SIG-M5 (cell line): ENCODE results near the gene DYNLT2B.
"Not testable (repeated sequence)": the region's sequence is repeated elsewhere in the genome, so short reads cannot be mapped to it uniquely, and the experiment has no call there.

Source experiments
- DNase-seq: peaks from one replicate; lab custom pipeline; 2025; lab: John Stamatoyannopoulos, UW

DYNLT2B gene

GRCh38 chr3:196272826-196273225 is 45.2 kb downstream of the DYNLT2B start:
- no peak for DNase-seq

GRCh38 chr3:196270499-196270898 is 47.5 kb downstream of the DYNLT2B start:
- no peak for DNase-seq

- DNase-seq = no peak
Measured at GRCh38 chr3:196268284-196269163, 49.5 kb downstream of the DYNLT2B start.

- no peak for DNase-seq
Measured at GRCh38 chr3:196263819-196264218, 54.2 kb downstream of the DYNLT2B start.

GRCh38 chr3:196260784-196261183 is 57.3 kb downstream of the DYNLT2B start:
- no peak for DNase-seq

- DNase-seq = no peak
Measured at GRCh38 chr3:196255776-196256175, 62.3 kb downstream of the DYNLT2B start.

GRCh38 chr3:196254376-196255283 is 63.4 kb downstream of the DYNLT2B start:
- DNase-seq = no peak

- DNase-seq = no peak
Measured at GRCh38 chr3:196251918-196252317, 66.1 kb downstream of the DYNLT2B start.

- peak; percentile 93 for DNase-seq
Measured at GRCh38 chr3:196246612-196247308, 71.3 kb downstream of the DYNLT2B start.

- not testable (repeated sequence) for DNase-seq
Measured at GRCh38 chr3:196244166-196244565, 73.9 kb downstream of the DYNLT2B start.

- DNase-seq = no peak
Measured at GRCh38 chr3:196241704-196242103, 76.3 kb downstream of the DYNLT2B start.
